LNCaP clone FGC (cell line): ENCODE measurements around the gene NREP.
A peak's percentile ranks its signal among the peaks of the same experiment; 100 is the strongest.

ENCODE experiments used
- DNase-seq: peaks from one replicate; pipeline ENCODE4 v3.0.0-alpha.2; 2011; ENCODE audit warnings: low read depth
- H3K4me3 ChIP-seq: 2 replicates; pipeline ENCODE4 v1.5.1; 2011; ENCODE audit warnings: mild to moderate bottlenecking, low read depth, low read length, control low read depth
- CTCF ChIP-seq: IDR thresholded peaks from 2 replicates; pipeline ENCODE4 v1.5.1; 2012; ENCODE audit warnings: mild to moderate bottlenecking; ENCODE audit not compliant: control insufficient read depth, insufficient read depth; ENCODE audit errors: extremely low read depth

NREP gene

GRCh38 chr5:111779922-111780292, 22.9 kb upstream of the NREP start:
- no peak for TF ChIP-seq CTCF
- no peak for DNase-seq
- H3K4me3 ChIP-seq = no peak overlapping the region

- no peak for DNase-seq
- H3K4me3 ChIP-seq = no peak overlapping the region
- TF ChIP-seq CTCF = no peak
These were observed 22.4 kb upstream of the NREP start for GRCh38 chr5:111779260-111779921.

- no peak overlapping the region for H3K4me3 ChIP-seq
- TF ChIP-seq CTCF = no peak
- DNase-seq = no peak
These were observed 20.2 kb upstream of the NREP start for GRCh38 chr5:111776913-111777781.

- TF ChIP-seq CTCF = no peak
- no peak overlapping the region for H3K4me3 ChIP-seq
- DNase-seq = no peak
These were observed 18.2 kb upstream of the NREP start for GRCh38 chr5:111775224-111775623.

- DNase-seq = peak; percentile 26
- TF ChIP-seq CTCF = no peak
- no peak overlapping the region for H3K4me3 ChIP-seq
These were observed 17.5 kb upstream of the NREP start for GRCh38 chr5:111774525-111774924.

GRCh38 chr5:111772456-111773122, 15.6 kb upstream of the NREP start:
- TF ChIP-seq CTCF = no peak
- no peak overlapping the region for H3K4me3 ChIP-seq
- DNase-seq = no peak
